Transverse colon (tissue), 4 donors: ENCODE results near the gene SDHAF3. TPM values are rescaled to one million over a fixed set of nuclear protein-coding genes. Genes with fewer than 3 reads are reported as not detected.

Experiments
- DNase-seq: peaks from one replicate; pipeline ENCODE4 v3.0.0-alpha.2; 2019
- H3K27ac ChIP-seq, 4 donors: fragments of 200-600 bp; sonication (generic); 2 replicates each; pipeline ENCODE4 v1.5.1; 2016 to 2018; ENCODE audit warnings: inconsistent platforms in 4 of 4
- H3K27me3 ChIP-seq: fragments of 200-600 bp; sonication (generic); 2 replicates; pipeline ENCODE4 v1.5.1; 2017; ENCODE audit warnings: inconsistent platforms
- H3K36me3 ChIP-seq, 4 donors: fragments of 200-600 bp; sonication (generic); 2 replicates each; pipeline ENCODE4 v1.5.1; 2017 to 2019; ENCODE audit warnings: inconsistent platforms in 4 of 4
- H3K4me1 ChIP-seq, 4 donors: fragments of 200-600 bp; sonication (generic); 2 replicates each; pipeline ENCODE4 v1.5.1; 2017 to 2020; ENCODE audit warnings: inconsistent platforms in 4 of 4
- H3K4me3 ChIP-seq, 4 donors: fragments of 200-600 bp; sonication (generic); 1 replicate in 1 of 4; 2 replicates in 3 of 4; pipeline versions ENCODE4 v1.5.1 to v1.6.1; 2017 to 2019; ENCODE audit warnings: inconsistent platforms in 4 of 4
- H3K9me3 ChIP-seq, 2 donors: fragments of 200-600 bp; sonication (generic); 2 replicates each; pipeline ENCODE4 v1.5.1; 2017 to 2019; ENCODE audit warnings: inconsistent platforms in 2 of 2
- CTCF ChIP-seq, 5 experiments: fragments of 200-600 bp in 3 of 5; fragments of 450-650 bp in 2 of 5; sonication (generic) in 3 of 5; IDR thresholded peaks; 1 replicate in 2 of 5; 2 replicates in 3 of 5; pipeline ENCODE4 v1.5.1; 2016 to 2017; ENCODE audit warnings: antibody characterized with exemption in 5 of 5, inconsistent platforms in 3 of 5, mild to moderate bottlenecking in 2 of 5, moderate library complexity in 1 of 5
- EP300 ChIP-seq: sonication (generic); formaldehyde crosslinking; IDR thresholded peaks from one replicate; pipeline ENCODE4 v1.6.1; 2017; ENCODE audit warnings: antibody characterized with exemption, low read depth
- POLR2A ChIP-seq: fragments of 450-650 bp; IDR thresholded peaks from one replicate; pipeline ENCODE4 v1.6.1; 2016; ENCODE audit warnings: antibody characterized with exemption, mild to moderate bottlenecking, moderate library complexity
- POLR2AphosphoS5 ChIP-seq, 3 donors: sonication (generic); formaldehyde crosslinking; IDR thresholded peaks; one replicate each; pipeline ENCODE4 v1.6.1; 2016; ENCODE audit warnings: antibody characterized with exemption in 3 of 3
- WGBS, 2 donors: methylation state at CpG; one replicate each; pipeline ENCODE4 v1.1.5; 2018; ENCODE audit warnings: low coverage in 1 of 2; 5-methylcytosine and 5-hydroxymethylcytosine counted together
- in situ Hi-C, 4 donors: fragments of 200-750 bp; cut with MboI; loops; one replicate each; pipeline versions ENCODE4 v1.15.0 to v1.15.1; 2017; ENCODE audit warnings: low sequenced_read_pairs in 3 of 4, low pct_ligation_motif_present in 1 of 4, low pct_unique_long_range_greater_than_20kb in 1 of 4
- intact Hi-C: fragments of 100-400 bp; cut with DNase I; formaldehyde crosslinking; loops from one replicate; pipeline ENCODE4 v1.15.1; 2023; ENCODE audit warnings: low total_unique reads
- total RNA-seq, 4 donors: library from RNA; depleted of rRNA; stranded (reverse); fragments of >200 nt; gene quantifications; one replicate each; pipeline ENCODE4 v1.1.0, GENCODE V29; 2016

Gene SDHAF3
- total RNA-seq, 4 donors from 2014 or later = 0.60 to 7.5 (median 5.3) TPM; not detected in 1

GRCh38 chr7:97219237-97219636 is 101.7 kb downstream of the SDHAF3 start:
- Histone ChIP-seq H3K27ac (no peak overlapping the region), H3K4me3 (no peak overlapping the region), H3K27me3 (no peaks in the 10 kb centered on the region), H3K9me3 (no peaks in the 10 kb centered on the region), H3K36me3 (no peaks in the 10 kb centered on the region), H3K4me1 (no peaks in the 10 kb centered on the region)
- no peak for DNase-seq
- 91 to 94% methylated on average over 2 of the region's 2 CpGs for WGBS, 2 donors
- no peak for TF ChIP-seq CTCF (IDR thresholded peaks at IDR 0.05)
- TF ChIP-seq POLR2A = no peak
- no peak for TF ChIP-seq POLR2AphosphoS5 (IDR thresholded peaks at IDR 0.05)
- no peak for TF ChIP-seq EP300
- intact Hi-C loops = no loop called here
- in situ Hi-C loops = no loop called here

- 70 to 96% methylated on average over 2 of the region's 2 CpGs for WGBS, 2 donors
- no peak overlapping the region for H3K4me3 ChIP-seq
- in situ Hi-C loops = no loop called here
These were observed 106.8 kb downstream of the SDHAF3 start for GRCh38 chr7:97224316-97224715.

GRCh38 chr7:97226541-97226940 is 109.0 kb downstream of the SDHAF3 start:
- H3K9me3 ChIP-seq = no peaks in the 10 kb centered on the region
- DNase-seq = no peak
- no peak overlapping the region for H3K4me3 ChIP-seq
- no peak overlapping the region for H3K27ac ChIP-seq
- in situ Hi-C loops (no loop called here), intact Hi-C loops (no loop called here)
- H3K27me3 ChIP-seq = no peaks in the 10 kb centered on the region
- no peaks in the 10 kb centered on the region for H3K4me1 ChIP-seq
- no peak for TF ChIP-seq CTCF (IDR thresholded peaks at IDR 0.05)
- no peak for TF ChIP-seq EP300
- TF ChIP-seq POLR2AphosphoS5 (IDR thresholded peaks at IDR 0.05) = no peak
- TF ChIP-seq POLR2A = no peak
- whole genome bisulfite sequencing, 2 donors = 50 to 63% methylated on average over 2 to 3 of the region's 3 CpGs
- no peaks in the 10 kb centered on the region for H3K36me3 ChIP-seq

More at GRCh38 chr7:97224316-97224715, 106.8 kb downstream of the SDHAF3 start:
- no peak overlapping the region for H3K27ac ChIP-seq
- DNase-seq = no peak
- TF ChIP-seq EP300 (no peak), POLR2AphosphoS5 (IDR thresholded peaks at IDR 0.05) (no peak), CTCF (IDR thresholded peaks at IDR 0.05) (no peak), POLR2A (no peak)
- no peaks in the 10 kb centered on the region for H3K4me1 ChIP-seq
- intact Hi-C loops = no loop called here
- H3K36me3 ChIP-seq = no peaks in the 10 kb centered on the region
- H3K27me3 ChIP-seq = no peaks in the 10 kb centered on the region
- H3K9me3 ChIP-seq = no peaks in the 10 kb centered on the region

Other genes with a start within 250 kb of the SDHAF3 start
- not detected for gene DLX6, start 112.1 kb upstream of the SDHAF3 start, total RNA-seq
- gene DLX5, start 92.9 kb upstream of the SDHAF3 start, total RNA-seq = not detected